ENCODE measurements around the gene ALPL.

DNA sequence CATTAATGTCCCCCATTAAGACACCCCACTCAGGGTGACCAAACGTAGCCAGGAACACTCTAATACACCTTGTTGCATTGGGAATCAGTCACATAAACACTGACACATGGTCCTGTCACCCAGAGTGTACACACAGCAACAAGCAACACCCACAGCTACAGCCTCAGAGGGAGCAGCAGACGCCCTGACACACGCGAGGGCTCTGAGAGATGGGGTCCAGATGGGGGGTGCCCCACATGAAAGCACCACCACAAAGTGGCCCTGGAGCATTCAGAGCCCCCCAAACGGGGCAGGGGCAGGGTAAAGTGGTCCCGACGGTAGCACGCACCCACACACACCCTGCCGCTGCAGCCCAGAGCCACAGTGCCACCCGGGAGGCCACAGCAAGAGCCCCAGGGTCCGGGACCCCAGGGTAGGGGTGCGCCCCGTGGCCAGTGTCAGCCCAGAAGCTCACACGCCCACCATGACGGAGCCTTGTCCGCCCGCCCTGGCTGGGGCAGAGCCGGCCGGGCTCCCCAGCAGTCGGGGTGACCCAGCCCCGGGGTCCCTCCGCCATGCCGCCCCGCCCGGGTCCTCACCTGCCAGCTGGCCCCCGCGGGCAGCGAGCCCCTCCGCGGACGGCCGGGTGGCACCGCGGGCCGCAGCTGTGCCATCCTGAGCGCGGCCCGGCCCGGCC, 112.7 kb downstream of the ALPL start:
- TF ChIP-seq, protein P1, sequence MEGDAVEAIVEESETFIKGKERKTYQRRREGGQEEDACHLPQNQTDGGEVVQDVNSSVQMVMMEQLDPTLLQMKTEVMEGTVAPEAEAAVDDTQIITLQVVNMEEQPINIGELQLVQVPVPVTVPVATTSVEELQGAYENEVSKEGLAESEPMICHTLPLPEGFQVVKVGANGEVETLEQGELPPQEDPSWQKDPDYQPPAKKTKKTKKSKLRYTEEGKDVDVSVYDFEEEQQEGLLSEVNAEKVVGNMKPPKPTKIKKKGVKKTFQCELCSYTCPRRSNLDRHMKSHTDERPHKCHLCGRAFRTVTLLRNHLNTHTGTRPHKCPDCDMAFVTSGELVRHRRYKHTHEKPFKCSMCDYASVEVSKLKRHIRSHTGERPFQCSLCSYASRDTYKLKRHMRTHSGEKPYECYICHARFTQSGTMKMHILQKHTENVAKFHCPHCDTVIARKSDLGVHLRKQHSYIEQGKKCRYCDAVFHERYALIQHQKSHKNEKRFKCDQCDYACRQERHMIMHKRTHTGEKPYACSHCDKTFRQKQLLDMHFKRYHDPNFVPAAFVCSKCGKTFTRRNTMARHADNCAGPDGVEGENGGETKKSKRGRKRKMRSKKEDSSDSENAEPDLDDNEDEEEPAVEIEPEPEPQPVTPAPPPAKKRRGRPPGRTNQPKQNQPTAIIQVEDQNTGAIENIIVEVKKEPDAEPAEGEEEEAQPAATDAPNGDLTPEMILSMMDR (IDR thresholded peaks at IDR 0.05) = no peak
- TF ChIP-seq, protein P2, sequence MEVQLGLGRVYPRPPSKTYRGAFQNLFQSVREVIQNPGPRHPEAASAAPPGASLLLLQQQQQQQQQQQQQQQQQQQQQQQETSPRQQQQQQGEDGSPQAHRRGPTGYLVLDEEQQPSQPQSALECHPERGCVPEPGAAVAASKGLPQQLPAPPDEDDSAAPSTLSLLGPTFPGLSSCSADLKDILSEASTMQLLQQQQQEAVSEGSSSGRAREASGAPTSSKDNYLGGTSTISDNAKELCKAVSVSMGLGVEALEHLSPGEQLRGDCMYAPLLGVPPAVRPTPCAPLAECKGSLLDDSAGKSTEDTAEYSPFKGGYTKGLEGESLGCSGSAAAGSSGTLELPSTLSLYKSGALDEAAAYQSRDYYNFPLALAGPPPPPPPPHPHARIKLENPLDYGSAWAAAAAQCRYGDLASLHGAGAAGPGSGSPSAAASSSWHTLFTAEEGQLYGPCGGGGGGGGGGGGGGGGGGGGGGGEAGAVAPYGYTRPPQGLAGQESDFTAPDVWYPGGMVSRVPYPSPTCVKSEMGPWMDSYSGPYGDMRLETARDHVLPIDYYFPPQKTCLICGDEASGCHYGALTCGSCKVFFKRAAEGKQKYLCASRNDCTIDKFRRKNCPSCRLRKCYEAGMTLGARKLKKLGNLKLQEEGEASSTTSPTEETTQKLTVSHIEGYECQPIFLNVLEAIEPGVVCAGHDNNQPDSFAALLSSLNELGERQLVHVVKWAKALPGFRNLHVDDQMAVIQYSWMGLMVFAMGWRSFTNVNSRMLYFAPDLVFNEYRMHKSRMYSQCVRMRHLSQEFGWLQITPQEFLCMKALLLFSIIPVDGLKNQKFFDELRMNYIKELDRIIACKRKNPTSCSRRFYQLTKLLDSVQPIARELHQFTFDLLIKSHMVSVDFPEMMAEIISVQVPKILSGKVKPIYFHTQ (CRISPR knock-in tag; IDR thresholded peaks at IDR 0.05) = no peak
- TF ChIP-seq, protein P3, sequence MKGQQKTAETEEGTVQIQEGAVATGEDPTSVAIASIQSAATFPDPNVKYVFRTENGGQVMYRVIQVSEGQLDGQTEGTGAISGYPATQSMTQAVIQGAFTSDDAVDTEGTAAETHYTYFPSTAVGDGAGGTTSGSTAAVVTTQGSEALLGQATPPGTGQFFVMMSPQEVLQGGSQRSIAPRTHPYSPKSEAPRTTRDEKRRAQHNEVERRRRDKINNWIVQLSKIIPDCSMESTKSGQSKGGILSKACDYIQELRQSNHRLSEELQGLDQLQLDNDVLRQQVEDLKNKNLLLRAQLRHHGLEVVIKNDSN (CRISPR knock-in tag; IDR thresholded peaks at IDR 0.05) = no peak
- TF ChIP-seq, protein P4, sequence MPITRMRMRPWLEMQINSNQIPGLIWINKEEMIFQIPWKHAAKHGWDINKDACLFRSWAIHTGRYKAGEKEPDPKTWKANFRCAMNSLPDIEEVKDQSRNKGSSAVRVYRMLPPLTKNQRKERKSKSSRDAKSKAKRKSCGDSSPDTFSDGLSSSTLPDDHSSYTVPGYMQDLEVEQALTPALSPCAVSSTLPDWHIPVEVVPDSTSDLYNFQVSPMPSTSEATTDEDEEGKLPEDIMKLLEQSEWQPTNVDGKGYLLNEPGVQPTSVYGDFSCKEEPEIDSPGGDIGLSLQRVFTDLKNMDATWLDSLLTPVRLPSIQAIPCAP (CRISPR knock-in tag; IDR thresholded peaks at IDR 0.05) = no peak
- TF ChIP-seq, protein P5, sequence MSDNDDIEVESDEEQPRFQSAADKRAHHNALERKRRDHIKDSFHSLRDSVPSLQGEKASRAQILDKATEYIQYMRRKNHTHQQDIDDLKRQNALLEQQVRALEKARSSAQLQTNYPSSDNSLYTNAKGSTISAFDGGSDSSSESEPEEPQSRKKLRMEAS (CRISPR knock-in tag; IDR thresholded peaks at IDR 0.05) = no peak
- TF ChIP-seq, protein P6, sequence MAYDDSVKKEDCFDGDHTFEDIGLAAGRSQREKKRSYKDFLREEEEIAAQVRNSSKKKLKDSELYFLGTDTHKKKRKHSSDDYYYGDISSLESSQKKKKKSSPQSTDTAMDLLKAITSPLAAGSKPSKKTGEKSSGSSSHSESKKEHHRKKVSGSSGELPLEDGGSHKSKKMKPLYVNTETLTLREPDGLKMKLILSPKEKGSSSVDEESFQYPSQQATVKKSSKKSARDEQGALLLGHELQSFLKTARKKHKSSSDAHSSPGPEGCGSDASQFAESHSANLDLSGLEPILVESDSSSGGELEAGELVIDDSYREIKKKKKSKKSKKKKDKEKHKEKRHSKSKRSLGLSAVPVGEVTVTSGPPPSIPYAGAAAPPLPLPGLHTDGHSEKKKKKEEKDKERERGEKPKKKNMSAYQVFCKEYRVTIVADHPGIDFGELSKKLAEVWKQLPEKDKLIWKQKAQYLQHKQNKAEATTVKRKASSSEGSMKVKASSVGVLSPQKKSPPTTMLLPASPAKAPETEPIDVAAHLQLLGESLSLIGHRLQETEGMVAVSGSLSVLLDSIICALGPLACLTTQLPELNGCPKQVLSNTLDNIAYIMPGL (CRISPR knock-in tag; IDR thresholded peaks at IDR 0.05) = no peak
- no peak for TF ChIP-seq PRRX2 (CRISPR knock-in tag; IDR thresholded peaks at IDR 0.05)
